Posterior cingulate gyrus (tissue), 11 donors: ENCODE measurements around the gene LDB2.

Experiments used
- DNase-seq, 10 donors: peaks; one replicate each; pipeline versions ENCODE4 v3.0.0 to v3.0.0-alpha.2; 2020 to 2021; ENCODE audit warnings: mixed read lengths in 3 of 10
- intact Hi-C: fragments of 100-400 bp; cut with DNase I; formaldehyde crosslinking; loops from one replicate; pipeline ENCODE4 v1.15.1; 2023

LDB2 gene

DNA sequence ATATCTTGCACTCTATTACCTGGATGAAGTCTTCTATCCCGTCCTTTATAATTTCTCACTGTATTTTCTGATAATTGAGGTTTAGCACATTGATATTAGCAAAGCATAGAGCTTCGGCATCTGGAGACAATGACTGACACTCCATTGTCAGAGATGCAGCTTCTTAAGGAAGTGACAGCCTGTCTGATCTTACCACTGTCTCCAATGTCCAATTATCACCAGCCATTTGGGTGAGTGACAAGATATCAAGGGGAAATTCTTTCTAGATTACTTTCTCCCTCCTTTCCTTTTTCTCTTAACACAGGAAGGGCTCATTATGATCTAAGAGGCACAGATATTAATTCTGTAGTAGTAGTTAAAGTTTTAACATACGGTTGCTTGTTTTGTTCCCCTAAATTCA is 86.4 kb downstream of the LDB2 start:
- intact Hi-C loops = no loop called here
- DNase-seq = no peak

DNA sequence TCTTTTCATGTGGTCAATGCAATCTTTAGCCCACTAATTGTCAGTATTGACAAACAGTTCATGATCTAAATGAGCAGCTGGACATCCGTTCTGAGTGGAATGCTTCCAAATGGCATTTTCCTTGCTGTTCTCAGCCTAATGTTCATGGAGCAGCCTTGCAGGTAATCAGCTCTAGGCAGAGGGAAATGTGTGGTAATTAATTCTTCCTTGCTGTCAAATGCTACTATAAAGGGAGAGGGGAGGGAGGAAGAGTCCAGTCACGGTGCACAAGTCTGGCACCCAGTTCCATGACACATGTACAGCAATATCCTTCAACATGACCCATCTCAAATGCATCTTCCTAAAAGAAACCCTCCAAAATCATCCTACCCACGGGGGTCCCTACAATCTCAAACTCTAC is 88.5 kb downstream of the LDB2 start:
- intact Hi-C loops = no loop called here
- DNase-seq = no peak

DNA sequence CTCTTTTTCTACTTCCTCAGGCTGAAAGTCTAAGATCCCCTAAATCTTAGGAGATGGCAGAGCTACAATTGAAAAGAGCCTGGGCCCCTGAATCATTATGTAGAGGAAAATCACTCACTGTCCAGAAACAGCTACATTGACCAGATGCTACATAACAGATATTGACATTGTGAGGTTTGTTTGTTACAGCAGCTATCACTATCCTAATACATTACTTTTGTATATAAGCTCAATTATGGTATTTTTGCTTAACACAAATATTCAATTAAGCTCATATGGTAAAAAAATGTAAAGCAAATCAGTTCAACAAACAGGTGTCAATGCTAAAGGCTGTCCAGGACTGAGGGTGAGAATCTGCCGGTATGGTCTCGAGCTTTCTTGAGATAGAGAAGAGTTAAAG is 89.4 kb downstream of the LDB2 start:
- DNase-seq = no peak
- intact Hi-C loops = no loop called here

DNA sequence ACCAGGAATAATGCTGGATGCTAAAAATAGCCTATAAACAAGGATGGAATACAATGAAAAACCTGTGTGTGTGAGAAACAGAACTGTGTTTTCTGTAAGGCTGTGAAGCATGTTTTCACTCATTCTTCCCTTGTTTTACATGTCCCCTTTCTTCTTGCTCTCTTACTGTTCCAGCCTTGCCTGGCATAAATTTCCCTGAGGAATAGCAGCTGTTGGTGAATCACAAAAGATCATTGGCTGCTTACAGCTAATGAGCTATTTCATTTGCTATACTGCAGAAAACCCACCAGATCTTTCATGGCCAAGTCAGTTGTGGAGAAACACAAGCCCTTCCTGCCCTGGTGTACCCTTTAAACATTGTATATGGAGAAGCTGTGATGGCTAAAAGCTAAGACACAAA is 91.1 kb downstream of the LDB2 start:
- intact Hi-C loops = no loop called here
- no peak for DNase-seq

DNA sequence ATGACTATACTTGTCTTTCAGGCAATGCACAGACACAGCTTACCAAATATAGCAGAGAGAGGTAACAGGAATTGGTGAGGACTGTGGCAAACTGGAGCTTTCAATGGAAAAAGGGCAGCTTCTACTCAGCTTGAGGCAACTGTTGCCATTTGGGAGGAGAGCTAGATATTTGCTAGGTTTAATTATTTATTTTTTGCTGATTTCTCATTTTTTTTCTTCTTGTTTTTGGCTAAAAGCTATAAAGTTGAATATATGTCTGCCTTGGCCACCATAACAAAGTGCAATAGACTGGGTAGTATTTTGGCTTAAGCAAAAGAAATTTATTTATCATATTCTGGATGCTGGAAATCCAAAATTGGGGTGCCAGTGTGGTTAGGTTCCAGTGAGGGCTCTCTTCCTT is 93.9 kb downstream of the LDB2 start:
- intact Hi-C loops = no loop called here

DNA sequence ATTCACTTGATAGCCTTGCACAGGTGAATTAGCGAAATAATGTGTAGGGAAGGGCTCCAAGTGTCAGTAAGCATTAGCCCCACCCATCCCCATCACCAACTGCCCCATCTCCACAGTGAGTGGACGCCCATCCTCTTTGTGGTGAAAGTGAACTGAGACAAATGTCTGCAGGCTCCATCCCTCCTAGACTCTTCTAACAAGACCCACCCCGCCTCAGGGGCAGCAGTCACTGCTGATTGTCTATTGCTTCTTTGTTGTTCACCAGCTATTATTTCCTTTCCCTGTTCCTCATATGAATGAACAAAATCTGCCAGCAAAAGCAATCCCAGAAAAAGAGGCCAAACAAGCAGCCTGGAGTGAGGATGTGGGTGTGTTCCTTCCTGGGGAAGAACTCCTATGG is 96.4 kb downstream of the LDB2 start:
- DNase-seq = no peak
- intact Hi-C loops = no loop called here

More for the DNA sequence above, 93.9 kb downstream of the LDB2 start:
- DNase-seq = no peak

DNA sequence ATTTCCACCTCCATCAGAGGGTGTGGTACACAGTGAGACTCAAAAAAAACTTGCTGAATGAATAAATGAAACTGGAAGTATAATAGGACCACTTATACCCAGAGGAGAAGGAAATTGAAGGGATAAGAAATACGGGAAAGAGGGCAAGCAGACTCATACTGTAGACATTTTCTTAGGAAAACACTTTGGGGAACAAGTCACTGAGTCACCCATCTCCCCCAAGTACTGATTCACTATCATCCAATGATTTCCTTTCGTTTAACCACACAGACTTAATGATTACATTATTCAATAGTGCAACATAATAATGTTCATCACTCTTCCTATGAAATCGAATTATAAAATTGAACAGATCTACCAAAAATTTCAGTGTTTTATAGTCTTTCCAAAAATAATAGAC is 97.1 kb downstream of the LDB2 start:
- DNase-seq = no peak
- intact Hi-C loops = no loop called here

DNA sequence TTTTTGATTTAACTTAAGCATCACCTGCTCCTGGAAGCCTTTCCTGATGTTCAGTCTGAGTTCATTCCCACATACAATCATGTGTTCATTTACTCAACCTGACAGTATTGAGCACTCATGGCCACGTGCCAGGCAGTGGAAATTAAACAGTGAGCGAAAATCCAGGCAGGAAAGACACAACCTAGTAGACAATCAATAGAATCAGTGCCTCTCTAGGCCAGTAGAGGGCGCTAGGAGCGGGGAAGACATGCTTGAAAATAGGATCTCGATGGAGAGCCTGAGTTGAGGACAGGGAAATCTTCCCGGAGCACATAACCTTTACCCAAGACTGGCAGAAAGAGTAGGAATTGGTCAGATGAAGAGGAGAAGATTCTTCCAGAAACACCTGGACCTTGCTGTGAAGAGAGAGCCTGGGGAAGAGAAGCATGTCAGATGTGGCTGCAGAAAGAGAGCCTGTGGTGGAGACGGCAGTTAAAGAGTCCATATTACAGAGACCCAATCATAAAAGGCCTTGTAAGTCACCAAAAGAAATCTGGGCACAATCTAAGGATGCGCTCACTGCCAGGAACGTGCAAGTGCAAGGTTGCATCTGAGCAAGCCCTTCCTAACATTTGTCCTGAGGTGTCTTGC is 103.5 kb downstream of the LDB2 start:
- peak in 7 of 10 donors; percentile 41 to 87 (median 52) for DNase-seq
- intact Hi-C loops = no loop called here

DNA sequence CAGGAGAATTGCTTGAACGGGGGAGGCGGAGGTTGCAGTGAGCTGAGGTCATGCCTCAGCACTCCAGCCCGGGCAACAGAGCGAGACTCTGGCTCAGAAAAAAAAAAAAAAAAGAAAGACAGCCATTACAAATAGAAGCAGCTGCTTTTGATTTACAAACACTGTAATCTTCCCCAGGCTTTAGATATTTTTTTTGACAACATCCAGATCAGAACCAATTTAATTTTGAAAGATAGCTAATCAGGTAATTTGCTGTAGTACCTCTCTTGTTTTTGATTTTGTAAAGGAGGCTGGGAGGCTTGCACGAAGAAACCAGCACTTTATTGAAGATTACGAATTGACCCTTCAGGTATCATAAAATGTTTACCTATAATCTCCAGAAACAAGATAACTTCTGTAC is 107.0 kb downstream of the LDB2 start:
- no peak for DNase-seq
- intact Hi-C loops = no loop called here

DNA sequence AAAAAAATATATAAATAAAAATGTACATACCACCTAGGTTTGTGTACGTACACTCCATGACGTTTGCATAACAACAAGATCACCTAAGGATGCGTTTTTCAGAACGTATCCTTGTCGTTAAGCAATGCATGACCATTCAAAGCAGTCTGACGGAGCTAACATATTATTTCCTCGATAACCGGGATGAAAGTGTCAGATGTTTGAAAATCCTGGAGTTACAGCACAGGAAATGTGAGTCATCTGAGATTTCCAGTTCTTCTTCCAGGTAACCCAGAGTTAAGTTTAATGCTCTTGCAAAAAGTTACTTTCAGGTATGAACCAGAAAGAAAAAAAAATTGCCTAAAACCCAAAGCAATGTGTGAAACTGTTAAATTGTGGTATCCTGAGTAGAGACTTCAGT is 107.9 kb downstream of the LDB2 start:
- no peak for DNase-seq
- intact Hi-C loops = no loop called here

DNA sequence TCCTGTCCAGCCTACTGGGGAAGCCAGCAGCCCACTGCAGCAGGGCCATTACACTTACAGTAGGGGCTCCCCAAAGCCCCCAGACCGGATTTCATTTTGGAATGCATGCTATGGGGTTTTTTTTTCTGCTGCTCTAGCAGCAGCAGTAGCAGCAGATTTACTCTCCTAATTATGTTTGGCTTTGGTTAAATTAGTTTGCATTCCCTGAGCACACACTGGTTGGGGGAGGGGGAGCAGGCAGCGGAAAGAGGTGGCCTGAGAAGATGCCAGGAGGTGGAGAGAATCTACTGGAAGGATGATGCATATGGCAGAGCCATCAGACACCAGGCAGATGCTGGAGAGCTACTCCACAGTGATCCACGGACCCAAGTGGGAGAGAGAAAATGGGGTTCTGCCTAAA is 109.6 kb downstream of the LDB2 start:
- no peak for DNase-seq
- intact Hi-C loops = no loop called here

DNA sequence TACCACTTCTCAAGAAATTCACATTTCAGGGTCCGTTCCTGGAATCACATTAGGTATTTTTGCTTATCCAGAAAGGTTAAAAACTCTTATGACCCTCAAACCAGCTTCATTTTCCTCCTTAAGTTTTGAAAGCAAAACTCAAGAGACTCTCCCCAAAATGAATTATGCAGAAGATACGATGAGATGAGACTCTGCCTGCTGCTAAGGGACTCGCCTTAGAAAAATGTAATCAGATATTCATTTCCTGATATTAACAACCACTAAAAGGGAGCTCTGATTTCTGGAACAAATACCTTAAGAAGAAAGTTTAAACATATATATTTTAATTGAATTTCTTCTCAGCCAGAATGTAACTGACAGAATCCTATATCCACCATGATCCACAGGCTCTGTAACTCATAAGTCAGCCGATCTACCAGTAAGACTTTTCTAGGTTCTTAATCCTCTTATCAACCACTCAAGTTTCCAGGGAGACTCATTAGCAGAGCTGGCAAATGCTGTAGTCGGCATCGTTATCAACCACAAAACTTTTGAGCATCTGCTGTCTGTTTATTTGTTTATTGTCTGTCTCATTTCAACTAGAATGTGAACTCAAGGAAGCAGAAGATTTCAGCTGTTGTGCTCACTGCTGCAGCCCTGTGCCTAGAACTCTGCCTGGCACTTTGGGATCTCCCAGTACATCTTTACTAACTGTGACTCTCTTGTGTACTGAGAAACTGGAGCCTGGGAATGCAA is 112.5 kb downstream of the LDB2 start:
- no peak for DNase-seq
- intact Hi-C loops = no loop called here

DNA sequence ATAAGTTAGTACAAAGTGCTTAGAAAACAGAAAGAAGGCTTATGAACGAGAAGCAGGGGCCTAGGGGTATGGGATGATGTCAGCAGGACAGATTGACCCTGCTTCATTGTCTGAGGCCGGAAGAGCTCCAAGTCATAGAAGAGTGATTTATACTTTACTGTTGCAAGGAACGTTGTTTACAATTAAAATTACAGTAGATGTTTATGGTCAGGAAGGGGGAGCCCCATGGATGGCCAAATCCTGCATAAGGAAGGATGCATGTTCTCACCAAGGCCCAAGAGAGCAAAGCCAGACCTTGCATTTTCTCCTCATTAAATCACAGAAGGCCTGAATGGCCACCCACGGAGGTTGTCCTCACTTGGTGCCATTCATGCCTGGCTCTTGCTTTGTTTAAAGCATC is 115.3 kb downstream of the LDB2 start:
- intact Hi-C loops = no loop called here
- DNase-seq = no peak

DNA sequence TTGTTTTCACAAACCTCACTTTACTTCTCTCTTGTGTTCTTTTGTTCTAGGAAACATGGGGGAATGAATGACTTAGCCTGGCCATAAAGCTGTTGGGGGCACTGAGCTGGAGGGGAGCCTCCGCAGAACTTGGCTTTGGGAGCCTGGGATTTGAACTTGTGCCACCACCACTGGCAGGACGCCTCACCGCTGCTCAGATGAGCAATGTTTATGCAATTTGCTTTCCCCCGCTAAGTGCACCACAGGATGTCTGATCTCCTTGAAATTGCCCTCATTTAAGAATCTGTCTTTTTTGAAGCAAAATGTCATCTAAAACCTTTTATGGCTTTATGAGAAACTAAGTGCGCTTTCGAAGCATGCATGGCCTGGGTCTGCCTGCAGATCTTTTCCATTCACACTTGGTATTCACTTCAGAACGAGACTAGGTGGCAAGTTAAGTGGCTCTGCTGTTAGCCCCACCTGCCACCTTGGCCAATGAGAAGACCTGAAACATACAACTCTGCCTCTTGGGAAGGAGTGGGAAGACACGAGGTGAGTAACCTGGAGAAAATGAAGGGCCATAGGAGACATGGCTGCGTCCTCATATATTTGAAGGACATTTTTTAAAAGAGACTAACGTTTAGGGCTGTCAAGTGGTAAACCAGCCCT is 119.3 kb downstream of the LDB2 start:
- no peak for DNase-seq
- intact Hi-C loops = no loop called here

DNA sequence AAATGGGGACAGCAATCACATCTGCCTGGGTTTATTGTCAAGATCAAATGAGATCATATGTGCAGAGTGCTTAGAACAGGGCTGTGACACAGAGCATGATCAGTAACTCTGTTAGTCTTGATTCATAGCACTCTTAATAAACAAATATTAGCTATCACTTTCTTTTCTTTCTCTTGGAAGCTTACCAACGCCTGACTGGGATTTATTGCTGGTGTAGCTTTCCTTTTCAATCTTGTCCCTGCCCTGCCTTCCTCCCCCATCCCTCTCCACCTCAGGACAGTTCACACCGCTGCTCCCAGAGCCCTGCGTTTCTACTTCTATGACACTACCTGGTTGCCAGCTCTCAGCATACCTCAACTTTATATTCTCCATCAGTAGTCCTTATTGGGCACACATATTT is 120.7 kb downstream of the LDB2 start:
- intact Hi-C loops = no loop called here
- DNase-seq = no peak

DNA sequence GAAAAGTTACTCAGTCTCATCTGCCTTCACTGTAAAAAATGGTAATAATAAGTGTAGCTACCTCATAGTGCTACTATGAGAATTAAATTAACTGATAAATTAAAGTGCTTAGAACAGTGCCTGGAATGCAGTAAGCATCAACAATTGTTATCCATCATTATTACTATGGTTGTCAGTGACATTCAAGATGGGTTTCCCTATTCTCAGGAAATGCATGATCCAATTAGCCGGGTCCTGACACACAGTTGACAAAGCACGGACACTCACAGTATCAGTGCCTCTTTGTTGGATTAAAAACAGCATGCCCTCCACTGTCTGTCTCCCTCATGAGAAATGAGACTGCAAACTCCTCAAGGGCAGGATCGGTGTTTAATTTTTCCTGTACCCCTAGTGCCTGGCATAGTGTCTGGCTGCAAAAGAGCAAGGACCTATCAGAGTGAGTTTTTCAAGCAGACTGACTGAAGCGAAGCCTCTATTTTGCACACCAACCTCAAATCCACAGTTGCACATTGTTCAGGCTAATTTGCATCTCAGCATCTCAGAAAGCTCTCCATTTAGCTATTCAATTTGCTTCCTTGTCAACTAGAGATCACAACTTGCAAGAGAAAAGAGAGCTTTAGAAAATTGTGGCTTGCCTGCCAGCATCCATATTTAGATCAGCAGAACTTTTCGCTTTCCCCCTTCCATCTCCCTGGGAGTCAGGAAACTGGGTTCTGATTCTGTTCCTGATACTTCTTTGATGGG is 122.9 kb downstream of the LDB2 start:
- intact Hi-C loops = no loop called here
- no peak for DNase-seq

DNA sequence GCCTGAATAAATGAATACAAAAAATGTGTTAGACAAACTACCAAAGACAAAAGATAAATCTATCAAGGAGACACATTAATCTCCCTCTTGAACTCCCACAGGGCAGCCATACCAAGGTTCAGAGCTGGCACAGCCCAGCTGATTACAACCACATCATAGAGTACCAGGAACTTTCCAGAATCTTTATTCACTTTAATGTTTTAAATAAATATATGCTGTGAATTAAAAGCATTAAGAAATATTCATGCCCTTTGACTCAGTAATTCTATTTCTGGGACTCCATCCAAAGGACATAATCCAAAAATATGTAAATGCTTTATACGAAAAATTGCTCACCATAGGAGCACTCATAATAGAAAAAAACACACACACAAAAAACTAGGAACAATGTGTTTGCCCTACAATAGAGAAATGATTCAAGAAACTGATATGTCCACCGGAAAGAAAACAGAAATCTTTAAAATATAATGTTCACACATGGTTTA is 126.0 kb downstream of the LDB2 start:
- DNase-seq = no peak
- intact Hi-C loops = no loop called here

DNA sequence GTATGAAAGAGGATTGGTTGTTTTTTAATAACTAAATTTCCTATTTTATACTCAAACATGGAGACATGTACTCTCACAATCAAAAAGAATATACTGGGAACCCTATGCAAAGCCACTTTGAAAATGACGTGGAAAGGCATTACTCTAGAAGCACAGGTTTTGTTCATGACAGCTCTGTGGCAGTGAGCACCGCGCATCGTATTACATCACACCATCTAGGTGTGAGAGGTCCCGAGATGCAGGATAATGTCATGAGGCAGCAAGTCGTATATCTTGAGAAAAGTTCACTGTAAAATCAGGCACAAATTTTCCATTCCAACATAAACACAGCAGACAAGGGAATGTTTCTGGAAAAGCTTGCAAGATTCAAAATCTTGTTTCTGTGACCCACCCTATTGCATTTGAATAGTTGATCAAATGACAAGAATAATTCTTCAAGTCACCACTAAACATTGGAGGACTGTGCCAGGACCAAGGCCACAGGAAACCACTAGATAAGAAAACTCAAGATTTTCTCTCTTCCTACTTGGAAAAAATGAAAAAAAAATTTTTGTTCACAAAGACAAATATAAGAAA is 127.6 kb downstream of the LDB2 start:
- DNase-seq = no peak
- intact Hi-C loops = no loop called here

DNA sequence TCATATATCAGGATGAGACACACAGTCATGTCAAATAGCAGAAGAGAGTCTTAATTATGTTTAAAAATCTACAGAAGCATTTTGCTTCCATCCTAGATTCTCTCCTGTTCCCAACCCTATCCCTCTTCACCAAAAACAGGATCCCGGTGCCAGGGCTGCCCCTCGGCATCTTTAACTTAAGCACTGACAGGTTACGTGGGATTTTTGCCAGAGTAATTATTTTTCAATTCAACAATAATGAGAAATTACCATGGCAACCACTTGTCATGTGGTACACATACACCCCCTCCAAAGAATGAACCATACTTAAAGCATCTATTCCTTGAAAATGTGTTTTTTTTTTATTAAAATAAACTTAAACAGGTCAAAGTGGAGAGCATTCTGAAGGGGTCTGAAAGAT is 130.6 kb downstream of the LDB2 start:
- DNase-seq = no peak
- intact Hi-C loops = no loop called here

DNA sequence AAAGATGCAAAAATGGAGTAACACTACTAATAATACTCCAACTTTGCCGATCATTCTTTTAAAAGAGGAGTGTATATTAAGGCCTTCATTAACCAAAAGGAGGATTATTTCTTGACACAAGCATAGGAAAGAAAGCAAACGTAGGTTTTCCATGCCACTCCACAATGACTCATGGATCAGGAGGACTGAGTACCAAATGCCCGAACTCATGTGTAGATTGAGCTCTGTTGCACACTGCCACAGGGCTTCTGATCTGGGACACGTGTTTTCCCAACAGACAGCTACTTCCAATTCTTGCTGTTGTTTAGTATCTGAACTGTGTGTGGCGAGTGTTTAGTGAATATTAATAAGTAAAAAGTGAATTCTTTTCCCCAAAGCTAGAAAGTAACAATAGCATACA is 131.2 kb downstream of the LDB2 start:
- DNase-seq = no peak

DNA sequence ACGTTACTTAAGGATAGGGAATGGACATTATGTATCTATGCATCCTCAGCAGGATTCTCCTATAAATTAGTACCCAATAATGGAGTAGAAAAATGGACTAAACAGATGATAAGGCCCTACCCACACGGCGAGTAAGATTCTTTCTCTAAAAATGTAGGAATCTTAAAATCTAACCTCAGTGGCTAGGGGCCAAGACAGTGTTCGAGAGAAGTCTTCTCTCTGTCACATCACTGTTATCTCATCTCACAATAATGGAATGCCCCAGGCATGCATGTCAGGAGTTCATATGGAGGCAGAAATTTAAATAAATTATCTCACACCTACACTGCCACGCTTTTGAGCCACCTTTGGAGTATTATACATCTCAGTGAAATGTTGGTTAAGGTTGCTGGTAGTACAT is 132.9 kb downstream of the LDB2 start:
- DNase-seq = no peak
- intact Hi-C loops = no loop called here

More for the DNA sequence above, 131.2 kb downstream of the LDB2 start:
- intact Hi-C loops = no loop called here
